Measurements from ENCODE around the gene PIP4P1.
A peak's percentile ranks its signal among the peaks of the same experiment; 100 is the strongest.

DNA sequence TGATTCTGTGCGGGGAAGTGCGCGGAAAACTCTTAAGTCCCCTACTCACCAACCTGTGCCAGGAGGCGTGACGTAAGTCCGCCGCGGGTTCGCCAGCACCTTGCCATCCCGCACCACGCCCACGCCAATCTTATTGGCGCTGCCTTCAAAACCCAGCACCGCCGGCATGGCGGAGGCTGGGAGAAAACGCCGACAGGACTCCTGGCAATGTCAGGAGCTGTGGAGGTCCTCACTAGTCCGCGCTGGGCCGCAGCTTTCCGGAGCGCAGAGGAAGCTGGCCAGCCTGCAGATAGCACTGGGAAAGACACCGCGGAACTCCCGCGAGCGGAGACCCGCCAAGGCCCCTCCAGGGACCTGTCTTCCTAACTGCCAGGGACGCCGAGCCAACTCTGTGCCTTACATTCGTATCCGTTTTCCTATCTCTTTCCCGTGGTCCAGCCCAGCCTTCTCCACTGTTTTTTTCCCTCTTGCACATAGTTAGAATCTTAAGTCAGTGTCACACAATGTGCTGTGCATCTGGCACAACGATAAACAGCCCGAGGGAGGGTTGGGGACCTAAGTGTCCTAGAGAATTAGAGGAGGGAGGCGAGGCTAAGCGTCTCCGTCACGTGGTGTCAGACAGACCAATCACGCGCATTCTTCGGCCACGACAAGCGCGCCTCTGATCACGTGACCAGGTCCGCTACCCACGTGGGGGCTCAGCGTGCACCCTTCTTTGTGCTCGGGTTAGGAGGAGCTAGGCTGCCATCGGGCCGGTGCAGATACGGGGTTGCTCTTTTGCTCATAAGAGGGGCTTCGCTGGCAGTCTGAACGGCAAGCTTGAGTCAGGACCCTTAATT is 6.5 kb downstream of the PIP4P1 start, which contains the start of the genes APEX1 and OSGEP:
- TF ChIP-seq, protein P1, sequence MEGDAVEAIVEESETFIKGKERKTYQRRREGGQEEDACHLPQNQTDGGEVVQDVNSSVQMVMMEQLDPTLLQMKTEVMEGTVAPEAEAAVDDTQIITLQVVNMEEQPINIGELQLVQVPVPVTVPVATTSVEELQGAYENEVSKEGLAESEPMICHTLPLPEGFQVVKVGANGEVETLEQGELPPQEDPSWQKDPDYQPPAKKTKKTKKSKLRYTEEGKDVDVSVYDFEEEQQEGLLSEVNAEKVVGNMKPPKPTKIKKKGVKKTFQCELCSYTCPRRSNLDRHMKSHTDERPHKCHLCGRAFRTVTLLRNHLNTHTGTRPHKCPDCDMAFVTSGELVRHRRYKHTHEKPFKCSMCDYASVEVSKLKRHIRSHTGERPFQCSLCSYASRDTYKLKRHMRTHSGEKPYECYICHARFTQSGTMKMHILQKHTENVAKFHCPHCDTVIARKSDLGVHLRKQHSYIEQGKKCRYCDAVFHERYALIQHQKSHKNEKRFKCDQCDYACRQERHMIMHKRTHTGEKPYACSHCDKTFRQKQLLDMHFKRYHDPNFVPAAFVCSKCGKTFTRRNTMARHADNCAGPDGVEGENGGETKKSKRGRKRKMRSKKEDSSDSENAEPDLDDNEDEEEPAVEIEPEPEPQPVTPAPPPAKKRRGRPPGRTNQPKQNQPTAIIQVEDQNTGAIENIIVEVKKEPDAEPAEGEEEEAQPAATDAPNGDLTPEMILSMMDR (IDR thresholded peaks at IDR 0.05) = no peak
- TF ChIP-seq POLR2A (IDR thresholded peaks at IDR 0.05) = peak; percentile 39
- no peak for TF ChIP-seq EP300 (IDR thresholded peaks at IDR 0.05)

All from ovary (tissue), 3 donors.